ENCODE results near the gene SOWAHD. TPM values are rescaled to one million over a fixed set of nuclear protein-coding genes. Genes with fewer than 3 reads are reported as not detected.

SOWAHD gene
- total and polyA plus RNA-seq, 2 experiments from 2014 or later: 3.8 to 5.1 TPM

- TF ChIP-seq REST (IDR thresholded peaks at IDR 0.05; ENCODE audit: unreplicated experiment) (no peak), ZNF114 (CRISPR knock-in tag; IDR thresholded peaks at IDR 0.05) (no peak), ZNF462 (CRISPR knock-in tag; IDR thresholded peaks at IDR 0.05) (no peak)
Measured at GRCh38 chrX:119760026-119760877, 1.9 kb downstream of the SOWAHD start (continued).

- Histone ChIP-seq H3K27me3 (ENCODE audit: insufficient read depth) (peaks cover 12% of the 10 kb centered on the region), H3K79me2 (replicated peaks; ENCODE audit: insufficient read depth) (no peaks in the 10 kb centered on the region), H3F3A (replicated peaks; ENCODE audit: low read depth) (no peaks in the 10 kb centered on the region), H3K4me1 (ENCODE audit: insufficient read depth) (peaks cover 4% of the 10 kb centered on the region; the same call in 1 of the 2 replicates), H4K20me1 (replicated peaks; ENCODE audit: insufficient read depth) (no peaks in the 10 kb centered on the region), H3K27ac (ENCODE audit: low read depth) (peak overlapping the region; percentile 74; the same call in 1 of the 2 replicates), H3K9me2 (ENCODE audit: insufficient read depth) (no peaks in the 10 kb centered on the region), H3K4me3 (no peak overlapping the region), H3K4me2 (no peak overlapping the region), H3K36me3 (ENCODE audit: insufficient read depth) (no peaks in the 10 kb centered on the region), H2AFZ (no peak overlapping the region)
- Mint-ChIP-seq H3K4me1 (peaks cover 16% of the 10 kb centered on the region), H3K27me3 (ENCODE audit: insufficient read depth, low read depth, poor library complexity) (peaks cover 17% of the 10 kb centered on the region), H3K4me3 (0 out of 3 replicates have a peak overlapping the region, but pooled peaks have one; percentile 7), H3K9me3 (no peaks in the 10 kb centered on the region), H3K36me3 (ENCODE audit: low read depth) (no peaks in the 10 kb centered on the region; the same call in 2 of the 3 replicates), H3K27ac (peak overlapping the region; percentile 89; the same call in 1 of the 2 replicates)
- ATAC-seq (no peak), DNase-seq (ENCODE audit: low spot score) (no peak)
- TF ChIP-seq EZH2 (IDR thresholded peaks at IDR 0.05; ENCODE audit: low read depth, unreplicated experiment) (no peak), EZH2phosphoT487 (IDR thresholded peaks at IDR 0.05; ENCODE audit: unreplicated experiment) (no peak), CTCF (conservative IDR thresholded peaks at IDR 0.05; ENCODE audit: low read depth in 2 of 2) (no peak)
Measured at GRCh38 chrX:119762718-119763117, 4.3 kb downstream of the SOWAHD start.
